ENCODE data around the gene CNTN1.
"Not testable (repeated sequence)": the region's sequence is repeated elsewhere in the genome, so short reads cannot be mapped to it uniquely, and the experiment has no call there.

CNTN1 gene

DNA sequence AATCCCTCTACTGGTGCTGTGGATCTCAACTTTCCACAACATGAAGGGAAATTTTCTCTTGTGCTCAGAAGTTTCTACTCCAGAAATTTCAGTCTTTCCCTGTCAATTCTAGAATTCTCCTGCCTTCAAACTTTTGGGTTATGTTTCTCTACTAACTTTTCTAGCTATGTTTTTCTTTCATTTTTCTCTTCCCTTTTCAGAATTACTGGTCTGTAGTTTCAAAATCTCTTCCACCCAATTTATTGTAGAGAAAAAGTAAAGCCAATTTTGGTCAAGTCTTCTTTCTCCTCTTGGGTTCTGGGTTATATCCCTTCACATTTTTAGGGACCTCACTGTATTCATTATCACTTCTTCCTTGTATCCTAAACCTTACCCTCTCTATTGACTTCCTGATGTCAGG is 18.9 kb downstream of the CNTN1 start:
- no peak for DNase-seq

DNA sequence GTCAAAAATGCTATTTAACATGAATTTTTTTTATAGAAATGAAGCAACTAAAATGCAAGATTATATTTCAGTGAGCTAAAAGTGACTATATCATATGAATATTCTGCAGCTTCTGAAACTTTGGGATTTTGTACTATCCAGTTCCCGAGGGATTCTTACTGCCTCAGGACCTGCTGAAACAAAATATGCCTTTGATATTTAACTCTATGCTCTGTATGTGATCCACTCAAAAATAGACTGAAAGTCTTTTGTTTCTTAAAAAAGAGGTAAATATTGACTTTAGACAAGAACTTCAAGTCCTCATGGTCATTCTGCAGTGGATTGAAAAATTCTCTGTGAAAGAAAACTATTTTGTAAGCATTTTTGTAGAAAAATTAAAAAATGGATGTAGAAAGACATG is 22.4 kb downstream of the CNTN1 start:
- no peak for DNase-seq

DNA sequence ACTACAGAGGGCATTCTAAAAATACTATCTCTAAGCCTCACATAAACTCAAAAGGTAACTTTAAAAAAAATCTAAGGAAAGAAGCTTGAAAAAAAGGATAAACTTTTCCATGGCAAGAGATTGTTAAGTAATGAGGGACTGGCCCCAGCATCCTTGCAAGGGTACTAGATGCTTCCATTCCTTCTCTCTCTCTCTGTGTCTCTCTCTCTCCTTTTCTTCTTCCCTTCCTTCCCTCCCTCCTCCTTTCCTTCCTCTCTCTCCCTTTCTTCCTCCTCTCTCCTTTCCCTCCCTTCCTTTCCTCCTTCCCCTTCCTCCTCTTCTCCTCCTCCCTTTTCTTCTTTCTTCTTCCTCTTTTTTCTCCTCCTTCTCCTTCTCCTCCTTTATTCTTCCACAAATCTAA is 23.8 kb downstream of the CNTN1 start:
- DNase-seq: no peak

DNA sequence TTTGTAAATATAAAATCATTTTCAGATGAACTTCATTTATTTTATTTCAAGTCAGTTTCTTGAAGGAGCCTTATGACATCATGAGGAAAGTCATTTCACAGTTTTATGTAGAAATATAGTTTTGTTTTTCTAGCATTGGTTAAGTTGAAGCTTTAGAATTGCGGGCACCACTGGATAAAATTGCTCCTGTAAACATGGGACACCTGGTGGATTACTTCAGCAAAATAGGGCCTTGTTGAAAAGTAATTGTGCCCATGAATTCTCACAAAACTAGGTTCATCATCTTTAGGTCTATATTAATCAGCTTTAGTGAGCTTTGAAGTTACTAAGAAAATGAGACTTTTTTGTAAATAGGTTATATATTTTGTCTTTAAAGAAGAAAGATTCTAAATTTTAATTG is 25.3 kb downstream of the CNTN1 start:
- no peak for DNase-seq

DNA sequence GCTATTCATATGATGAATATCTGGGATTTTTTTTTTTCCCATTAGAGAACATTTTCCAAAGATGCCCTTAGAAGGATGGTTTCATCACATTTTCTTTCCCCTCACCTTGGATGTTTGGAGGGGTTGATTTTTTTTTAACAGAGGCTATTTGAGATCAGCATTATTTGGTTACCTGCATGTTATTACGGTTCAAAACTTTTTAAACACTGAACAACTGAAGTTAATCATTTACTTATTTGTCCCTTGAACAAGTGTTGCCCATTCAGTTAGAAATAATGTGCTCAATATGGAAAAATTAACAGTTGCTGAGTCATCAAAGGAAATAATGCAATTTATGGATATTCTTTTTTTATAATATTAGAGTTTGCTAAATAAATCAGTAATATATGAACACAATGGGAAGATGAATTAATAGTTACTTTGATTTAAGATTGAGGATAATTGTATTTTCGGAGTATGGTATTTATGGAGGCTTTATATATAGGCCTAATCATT is 26.7 kb downstream of the CNTN1 start:
- no peak for DNase-seq

DNA sequence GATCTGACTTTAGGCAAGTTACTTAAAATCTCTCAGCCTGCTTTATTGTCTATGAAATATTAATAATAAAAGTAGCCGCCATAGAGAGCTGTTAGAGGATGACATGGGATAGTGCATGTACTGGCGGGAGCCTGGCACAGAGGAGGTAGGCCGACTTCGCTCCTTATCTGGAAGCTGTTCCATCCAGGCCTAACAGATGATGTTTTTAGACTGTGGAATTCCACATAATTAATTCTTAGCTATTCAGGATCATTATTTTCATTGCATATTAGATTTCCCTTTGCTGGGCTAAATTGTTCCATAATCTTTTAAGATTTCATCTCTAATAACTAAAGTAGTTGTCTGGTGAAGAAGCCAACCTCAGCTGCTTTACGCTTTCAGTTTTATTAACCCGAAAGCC is 30.8 kb downstream of the CNTN1 start:
- no peak for DNase-seq

DNA sequence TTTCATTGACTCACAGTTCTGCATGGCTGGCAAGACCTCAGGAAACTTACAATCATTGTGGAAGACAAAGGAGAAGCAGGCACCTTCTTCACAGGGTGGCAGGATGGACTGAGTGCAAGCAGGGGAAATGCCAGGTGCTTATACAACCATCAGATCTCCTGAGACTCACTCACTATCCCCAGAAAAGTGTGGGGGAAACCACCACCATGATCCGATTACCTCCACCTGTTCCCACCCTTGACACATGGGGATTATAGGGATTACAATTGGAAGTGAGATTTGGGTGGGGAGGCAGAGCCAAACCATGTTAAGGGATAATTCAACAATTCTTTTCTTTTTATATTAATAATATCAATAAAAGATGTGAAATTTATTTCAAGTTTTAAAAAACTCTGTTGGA is 34.1 kb downstream of the CNTN1 start:
- no peak for DNase-seq

DNA sequence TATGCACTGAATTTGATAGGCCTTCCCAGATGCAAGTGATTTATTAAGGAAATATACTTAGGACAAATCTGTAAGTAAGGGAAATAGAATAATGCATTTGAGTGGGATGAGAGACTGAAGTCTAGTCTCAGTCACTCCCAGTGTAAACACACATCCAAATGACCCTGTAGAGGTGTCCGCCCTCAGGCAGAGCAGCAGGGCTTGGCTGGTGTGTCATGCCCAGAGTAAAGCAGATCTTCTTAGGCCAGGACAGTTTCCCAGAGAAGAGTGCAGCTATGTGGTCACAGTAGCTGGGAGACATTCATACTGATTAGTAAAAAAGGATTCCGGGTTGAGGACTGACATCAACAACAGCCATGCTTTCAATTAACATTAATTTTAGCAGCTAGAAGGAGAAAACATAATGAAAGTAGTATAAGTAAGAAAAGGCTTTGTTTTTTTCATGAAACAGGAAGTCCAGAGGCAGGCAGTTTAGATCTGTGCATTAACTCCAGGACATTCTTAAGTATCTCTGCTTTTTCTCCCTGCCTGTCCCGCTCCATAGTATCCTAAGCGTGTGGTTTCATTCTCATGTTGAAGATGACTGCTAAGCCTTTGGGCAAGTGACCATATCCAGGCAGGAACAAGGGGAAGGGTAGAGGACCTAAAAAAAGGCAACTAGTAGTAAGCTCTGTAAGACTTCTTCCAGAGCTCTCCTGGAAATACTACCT is 35.7 kb downstream of the CNTN1 start:
- DNase-seq: no peak

DNA sequence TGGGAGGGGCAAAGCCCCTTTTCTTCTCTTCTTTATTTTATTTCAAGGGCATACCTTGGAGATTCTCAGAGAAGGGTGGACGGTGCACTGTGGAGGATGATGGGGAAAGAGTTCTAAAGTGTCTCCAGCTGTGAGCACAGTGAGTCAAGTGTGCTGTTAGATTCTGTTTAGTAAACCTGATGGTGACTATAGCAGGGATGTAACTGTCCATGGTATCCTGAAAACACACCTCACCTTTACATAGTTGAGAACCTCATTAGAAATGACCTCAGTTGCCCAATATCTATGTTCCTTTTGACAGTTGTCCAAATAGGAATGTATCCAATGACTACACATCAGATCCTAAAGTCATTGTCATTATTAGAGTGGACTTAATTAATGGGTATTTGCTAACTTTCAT is 38.0 kb downstream of the CNTN1 start:
- DNase-seq: no peak

DNA sequence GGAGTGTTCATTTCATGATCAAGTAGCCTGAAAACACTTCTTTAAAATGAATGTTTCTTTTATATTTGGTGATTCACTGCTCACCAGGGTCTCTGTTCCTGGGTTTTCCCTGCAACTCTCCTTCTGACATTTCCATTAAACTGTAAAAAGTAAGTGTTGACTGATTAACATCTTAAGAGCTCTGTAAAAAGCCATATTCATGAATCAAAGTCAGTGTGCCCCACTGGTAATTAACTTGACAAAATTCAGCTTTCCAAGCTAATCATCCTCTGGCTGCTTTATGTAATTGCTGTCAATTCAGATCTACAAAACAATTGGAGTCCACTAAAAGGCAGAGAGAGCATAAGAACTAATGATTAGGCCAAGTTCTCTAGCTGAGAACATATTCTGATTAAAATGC is 41.6 kb downstream of the CNTN1 start:
- no peak for DNase-seq

DNA sequence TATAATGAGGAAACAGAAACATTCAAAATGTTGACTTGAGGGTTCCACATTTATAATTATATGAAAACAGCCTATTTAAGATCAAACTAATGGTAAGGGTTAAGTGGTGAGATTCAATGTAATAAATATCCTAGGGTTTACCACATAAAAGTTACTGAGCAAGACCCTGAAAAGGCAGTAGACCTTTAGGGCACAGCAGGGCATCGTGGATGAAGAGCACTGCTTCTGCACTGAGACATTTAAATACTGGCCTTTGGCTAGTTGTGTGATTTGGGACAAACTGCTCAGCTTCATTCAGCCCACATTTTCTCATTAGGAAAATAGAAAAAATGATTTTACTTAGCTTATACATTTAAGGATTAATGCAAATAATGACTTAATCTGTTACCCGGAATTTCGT is 42.0 kb downstream of the CNTN1 start:
- DNase-seq: no peak

DNA sequence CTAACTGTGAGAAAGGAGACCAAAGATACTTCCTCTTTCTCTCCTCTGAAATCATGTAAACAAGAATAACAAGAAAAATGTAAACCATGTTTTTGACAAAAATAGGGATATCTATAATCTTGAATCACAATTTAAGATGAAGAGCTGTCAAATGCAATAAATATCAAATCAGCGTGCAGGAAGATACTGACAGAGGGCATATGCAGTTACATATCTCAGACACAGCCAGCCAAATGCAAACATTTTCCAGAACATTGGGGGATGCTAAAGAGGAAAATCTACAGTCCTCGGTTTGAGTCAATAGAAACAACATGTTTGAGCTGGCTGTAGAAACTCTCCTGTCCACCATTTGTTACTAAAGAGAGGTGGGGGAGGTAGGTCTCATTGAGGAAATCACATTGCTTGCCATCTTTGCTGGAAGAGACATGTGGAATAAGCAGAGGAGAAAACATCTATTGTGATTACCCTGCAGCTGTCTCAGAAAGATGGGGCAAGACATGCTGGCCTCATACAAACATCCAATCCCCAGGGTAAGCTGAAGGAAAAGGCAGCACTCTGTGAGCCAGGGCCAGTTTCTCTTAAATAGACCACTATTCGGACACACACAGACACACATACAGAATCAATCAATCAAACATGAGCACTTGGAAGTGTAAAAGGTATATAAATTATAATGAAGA is 43.5 kb downstream of the CNTN1 start:
- no peak for DNase-seq

DNA sequence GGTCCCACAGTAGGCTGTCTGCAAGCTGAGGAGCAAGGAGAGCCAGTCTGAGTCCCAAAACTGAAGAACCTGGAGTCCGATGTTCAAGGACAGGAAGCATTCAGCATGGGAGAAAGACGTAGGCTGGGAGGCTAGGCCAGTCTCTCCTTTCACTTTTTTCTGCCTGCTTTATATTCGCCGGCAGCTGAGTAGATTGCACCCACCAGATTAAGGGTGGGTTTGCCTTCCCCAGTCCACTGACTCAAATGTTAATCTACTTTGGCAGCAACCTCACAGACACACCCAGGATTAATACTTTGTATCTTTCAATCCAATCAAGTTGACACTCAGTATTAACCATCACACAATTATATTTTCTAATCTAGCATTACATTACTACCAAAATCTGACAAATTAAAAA is 45.2 kb downstream of the CNTN1 start:
- not testable (repeated sequence) for DNase-seq

DNA sequence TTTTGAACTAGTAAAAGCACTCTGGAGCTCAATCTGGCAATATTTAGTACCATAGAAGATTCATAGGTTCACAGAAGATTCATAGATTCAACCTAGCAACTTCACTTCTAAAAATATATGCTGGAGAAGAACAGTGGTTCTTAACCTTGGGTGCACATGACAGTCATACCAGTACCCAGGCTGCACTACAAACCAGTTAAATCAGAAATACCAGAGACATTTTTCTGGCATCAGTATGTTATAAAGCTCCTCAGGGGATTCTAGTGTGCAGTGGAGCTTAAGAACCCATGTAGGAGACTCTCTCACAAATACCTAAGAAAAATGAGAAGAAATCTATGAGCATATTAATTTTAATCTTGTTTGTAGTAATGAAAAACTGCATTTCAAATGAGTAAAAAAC is 46.6 kb downstream of the CNTN1 start:
- DNase-seq: no peak

DNA sequence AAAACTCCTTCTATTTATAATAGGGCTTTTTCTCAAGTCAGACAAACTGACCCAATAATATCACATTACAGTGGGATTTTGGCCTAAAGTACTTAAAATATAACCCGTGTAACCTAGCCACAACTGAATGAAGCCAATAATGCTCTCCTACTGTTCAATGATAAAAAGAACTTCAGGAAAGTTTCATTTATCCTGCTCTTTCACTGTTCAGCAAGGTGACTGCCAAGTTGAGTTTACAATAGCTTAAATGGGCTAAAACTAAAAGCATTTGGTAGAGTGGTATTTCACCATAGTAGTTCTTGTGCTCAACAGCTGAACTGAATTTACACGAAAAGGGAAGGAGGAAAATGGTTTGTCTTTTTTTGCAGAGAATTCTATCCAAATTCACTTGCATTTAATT is 49.8 kb downstream of the CNTN1 start:
- DNase-seq: no peak

DNA sequence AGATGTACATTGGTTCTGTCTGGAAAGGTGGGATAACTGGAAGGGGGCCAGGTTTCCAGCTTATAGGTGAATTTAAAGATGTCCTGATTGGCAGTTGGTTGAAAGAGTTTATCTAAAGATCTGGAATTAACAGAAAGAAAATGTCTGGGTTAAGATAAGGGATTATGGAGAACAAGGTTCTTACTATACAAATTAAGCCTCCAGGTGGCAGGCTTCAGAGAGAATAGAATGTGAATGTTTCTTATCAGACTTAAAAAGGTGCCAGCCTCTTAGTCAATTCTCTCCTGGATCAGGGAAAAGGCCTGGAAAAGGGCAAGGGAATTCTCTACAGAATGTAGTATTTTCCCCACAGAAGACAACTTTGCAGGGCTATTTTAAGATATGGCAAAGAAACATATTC is 53.1 kb downstream of the CNTN1 start:
- no peak for DNase-seq

DNA sequence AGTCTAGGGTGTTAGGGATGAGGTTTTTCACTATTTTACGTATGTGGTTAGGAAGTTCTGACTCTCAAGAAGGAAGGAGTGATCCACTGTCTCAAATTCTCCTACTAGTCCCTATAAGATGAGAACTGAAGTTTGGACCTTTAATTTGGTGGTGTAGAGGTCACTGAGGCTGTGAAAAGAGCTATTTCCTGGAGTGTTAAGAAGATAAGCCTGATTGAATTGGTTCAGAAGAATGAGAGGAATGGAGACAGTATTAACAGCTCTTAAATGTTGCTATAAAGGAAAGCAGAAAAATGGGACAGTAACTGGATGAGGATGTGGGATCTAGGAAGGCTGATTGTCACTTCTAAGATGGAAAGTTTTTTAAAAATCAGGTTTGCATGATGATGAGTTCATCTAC is 57.6 kb downstream of the CNTN1 start:
- no peak for DNase-seq

DNA sequence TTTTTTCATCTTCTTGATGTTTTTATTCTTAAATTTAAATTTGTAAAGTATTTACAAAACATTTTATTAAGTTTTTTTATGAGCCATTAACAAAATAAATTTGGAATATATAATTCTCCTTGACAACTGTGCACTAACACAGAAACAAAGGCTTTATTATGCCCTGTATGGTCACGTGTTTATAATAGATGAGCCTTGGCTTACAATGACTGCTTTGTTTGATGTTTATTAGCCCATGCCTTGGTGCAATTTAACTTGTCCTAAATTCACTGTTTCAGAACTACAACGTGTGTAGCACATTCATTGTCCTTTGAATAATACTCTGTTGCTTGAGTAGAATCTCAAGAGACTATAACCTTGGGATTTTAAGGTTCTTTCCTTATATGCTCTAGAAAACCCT is 59.8 kb downstream of the CNTN1 start:
- DNase-seq: no peak

DNA sequence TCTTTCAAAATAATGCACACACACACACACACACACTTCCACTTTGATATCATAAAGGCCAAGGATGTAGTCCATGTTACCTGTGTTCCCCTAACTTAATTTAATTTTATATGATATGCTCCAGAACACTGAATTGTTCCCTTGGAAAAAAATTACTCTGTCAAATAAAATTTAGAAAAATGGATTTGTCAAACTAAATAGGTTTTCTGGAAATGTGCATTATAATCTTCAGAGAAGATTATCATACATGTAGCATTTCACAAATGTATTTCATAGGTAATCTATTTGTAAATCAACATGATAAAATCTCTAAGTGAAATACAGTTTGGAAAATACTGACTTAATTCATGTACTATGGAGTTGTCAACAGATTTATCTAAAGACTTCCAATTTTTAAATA is 68.6 kb downstream of the CNTN1 start:
- no peak for DNase-seq

DNA sequence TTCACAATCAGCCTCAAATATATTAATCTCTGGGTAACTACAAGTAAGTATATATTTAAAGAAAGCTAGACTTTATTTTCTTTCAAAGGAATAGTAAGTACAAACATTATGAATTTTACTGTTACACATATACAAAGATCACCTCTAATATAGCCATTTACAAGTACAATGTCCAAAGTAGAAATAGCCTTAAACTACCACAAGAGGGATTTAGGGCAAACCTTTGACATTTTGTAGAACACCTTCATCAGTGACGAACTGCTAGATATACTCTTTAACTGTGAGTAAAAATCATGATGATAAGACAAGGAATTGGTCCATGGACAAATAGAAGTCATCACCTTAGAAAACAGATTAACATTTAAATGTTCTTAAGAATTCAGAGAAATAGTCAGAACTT is 69.8 kb downstream of the CNTN1 start:
- DNase-seq: no peak

DNA sequence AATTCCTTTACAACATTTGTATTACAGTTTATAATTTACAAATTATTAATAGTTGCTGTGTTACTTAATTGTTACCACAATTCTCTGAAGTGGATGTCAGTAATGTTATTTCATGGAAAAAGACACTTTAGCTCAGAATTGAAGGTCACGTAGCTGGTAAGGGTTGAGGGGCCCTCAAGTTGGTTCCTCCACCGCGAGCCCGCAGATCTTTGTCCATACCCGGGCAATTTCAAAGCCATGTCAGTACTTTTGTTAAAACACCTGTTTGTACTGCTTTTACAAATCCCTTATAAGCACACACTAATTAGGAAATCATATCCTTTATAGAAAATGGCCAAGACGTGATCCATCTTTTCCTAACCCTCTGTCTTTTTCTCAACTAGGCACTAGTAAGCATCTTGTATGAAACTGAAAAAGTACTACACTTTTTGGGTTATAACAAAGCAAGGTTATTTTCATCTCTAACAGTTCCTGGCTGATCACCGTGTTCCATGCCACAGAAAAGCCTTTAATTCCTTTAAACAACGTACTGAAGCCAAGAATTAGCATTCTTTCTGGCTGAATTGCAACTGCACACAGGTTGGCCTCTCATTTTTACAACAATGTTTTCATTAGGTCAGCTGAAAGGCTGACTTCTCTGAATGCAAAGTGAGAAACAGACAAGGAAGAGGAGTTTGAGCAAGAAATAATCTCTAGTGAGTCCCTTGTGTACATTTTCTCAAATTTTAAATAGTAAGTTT is 76.1 kb downstream of the CNTN1 start:
- DNase-seq: no peak

DNA sequence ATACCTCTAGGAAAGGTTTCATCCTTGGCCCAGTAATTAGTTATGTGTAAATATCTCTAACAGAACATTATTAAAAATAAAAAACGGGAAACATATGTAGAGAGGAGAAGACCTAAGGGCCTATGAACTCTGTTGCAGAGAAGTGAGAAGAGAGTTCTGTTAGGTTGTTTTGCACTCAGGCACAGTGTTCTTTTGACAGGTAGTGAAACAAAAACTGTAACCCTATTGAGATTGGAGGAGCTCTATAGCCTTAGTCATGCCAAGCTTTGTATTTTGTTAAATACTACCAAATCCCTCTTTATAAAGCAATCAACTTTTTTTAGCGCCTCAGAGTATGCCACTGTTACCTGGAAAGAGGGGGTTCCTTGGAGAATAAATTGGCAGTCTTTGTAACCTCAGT is 77.6 kb downstream of the CNTN1 start:
- no peak for DNase-seq

DNA sequence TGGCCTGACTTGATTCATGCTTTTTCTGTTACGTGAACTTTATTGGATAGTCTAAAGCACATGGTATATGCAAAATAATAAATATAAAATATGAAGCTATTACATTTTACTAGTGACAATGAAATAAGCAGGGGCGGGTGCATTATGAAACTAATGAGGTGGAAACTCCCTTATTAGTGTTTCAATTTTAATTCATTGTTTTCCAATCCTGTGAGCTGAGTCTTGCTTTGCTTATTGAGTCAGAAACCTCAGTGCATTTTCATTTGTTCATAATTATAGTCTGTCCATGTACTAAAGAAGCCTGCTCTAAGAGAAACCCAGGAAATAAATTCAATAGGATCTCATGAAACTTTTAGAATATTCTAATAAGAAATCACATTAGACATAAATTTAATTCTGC is 78.5 kb downstream of the CNTN1 start:
- no peak for DNase-seq

DNA sequence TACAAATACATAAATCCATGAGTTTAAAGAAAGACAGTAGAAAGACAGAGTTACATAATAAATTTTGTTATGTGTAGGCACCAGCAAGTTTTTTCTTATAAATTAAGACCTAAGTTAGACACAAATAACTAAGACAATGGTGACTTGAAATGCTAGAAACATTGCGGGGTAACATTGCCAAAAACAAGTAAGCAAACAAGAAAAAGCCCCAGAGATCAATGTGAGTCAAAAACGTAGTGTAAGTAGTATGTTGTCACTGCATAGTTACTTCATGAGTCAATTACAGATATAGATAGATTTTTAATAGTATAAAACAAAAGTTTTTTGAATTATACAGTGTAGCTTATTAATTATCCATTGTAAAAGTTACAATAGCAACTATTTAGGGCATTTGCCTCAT is 83.4 kb downstream of the CNTN1 start:
- DNase-seq: no peak
